Left cardiac atrium (tissue), 4 donors: Measurements from ENCODE around the gene CNTNAP5. TPM values are rescaled to one million over a fixed set of nuclear protein-coding genes. Genes with fewer than 3 reads are reported as not detected.

ENCODE experiments used
- ATAC-seq, 2 donors: fragments of 200-7000 bp; cut with Tn5 transposase; one replicate each; pipeline ENCODE4 v1.9.1; 2020; ENCODE audit warnings: mild to moderate bottlenecking in 2 of 2, moderate library complexity in 2 of 2
- DNase-seq: peaks from one replicate; pipeline ENCODE4 v3.0.0-alpha.2; 2020
- intact Hi-C, 2 donors: fragments of 100-400 bp; cut with DNase I; formaldehyde crosslinking; loops; one replicate each; pipeline versions ENCODE4 v1.14.1 to v1.15.1; 2022 to 2023
- total RNA-seq, 2 donors: library from RNA; stranded (reverse); fragmentation: NEBNext Ultra II Directional; extraction: Animal tissue kit (Norgen Biotek cat#: 25700); gene quantifications; one replicate each; pipeline ENCODE4 v1.2.1, GENCODE V29; 2021
- donor health status: DM: no; HTN: yes; CAD: no.
- donor health status: DM: no; HTN: yes; CAD: no; lungs with severe emphysema.
- donor health status: DM: yes; HTN: yes; CAD: no.
- donor health status: Dilated cardiomyopathy.

CNTNAP5 gene
- total RNA-seq, 2 donors from 2014 or later, result not detected

DNA sequence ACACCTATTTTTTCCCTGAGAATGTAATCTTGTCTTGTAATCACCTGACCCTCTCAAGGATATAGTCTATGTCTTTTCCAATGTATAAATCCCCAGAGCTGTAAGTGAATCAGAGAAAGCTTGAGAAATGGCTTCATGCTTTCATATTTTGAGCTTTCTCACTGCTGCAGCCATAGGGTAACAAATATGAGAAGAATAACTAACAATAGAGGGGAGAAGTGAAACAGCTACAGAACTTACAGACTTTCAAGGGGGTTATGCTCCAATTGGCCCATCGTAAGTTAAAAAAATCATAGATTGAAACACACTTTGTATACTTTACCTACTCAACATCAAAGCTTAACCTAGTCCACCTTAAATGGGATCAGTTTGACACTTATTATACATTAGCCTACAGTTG, 111.0 kb downstream of the CNTNAP5 start:
- intact Hi-C loops, result no loop called here
- no peak for ATAC-seq
- DNase-seq, result no peak

DNA sequence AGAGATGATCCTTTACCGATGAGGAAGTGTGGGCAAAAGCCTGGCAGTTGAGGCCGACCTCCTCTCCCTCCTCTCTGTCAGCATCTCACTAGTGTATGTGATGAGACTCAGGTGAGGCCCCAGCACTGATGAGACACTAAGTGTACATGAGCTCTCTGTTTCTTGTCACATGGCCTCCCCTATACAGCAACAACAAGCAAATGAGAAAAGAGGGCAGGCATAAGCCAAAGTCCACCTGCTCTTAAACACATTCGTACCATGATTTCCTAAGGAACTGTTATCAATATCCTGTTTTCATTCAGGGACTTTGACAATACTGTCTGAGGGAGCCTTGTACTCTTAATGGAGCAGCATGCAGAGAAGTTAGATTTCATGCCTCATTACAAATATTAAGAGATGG, 113.0 kb downstream of the CNTNAP5 start:
- intact Hi-C loops, result no loop called here
- DNase-seq (no peak), ATAC-seq (no peak)

DNA sequence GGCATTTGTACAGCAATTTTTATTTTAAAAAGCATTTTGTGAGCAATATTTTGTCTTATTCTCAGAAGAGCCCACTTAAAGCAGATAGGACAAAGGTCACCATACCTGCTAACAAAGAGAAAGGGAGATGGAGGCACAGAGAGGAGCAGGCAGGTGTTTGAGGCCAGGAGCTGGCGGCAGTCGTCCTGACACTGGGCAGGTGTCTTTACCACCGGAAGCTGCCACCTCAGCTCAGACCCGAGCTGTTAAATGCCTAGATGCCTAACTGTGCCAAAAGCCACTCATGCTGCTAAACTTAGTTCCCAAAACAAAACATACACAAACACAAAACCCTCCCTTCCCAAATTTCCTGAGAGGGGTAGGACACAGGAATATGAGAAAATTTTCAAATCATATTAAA, 120.9 kb downstream of the CNTNAP5 start:
- intact Hi-C loops, result no loop called here
- ATAC-seq (no peak), DNase-seq (no peak)

DNA sequence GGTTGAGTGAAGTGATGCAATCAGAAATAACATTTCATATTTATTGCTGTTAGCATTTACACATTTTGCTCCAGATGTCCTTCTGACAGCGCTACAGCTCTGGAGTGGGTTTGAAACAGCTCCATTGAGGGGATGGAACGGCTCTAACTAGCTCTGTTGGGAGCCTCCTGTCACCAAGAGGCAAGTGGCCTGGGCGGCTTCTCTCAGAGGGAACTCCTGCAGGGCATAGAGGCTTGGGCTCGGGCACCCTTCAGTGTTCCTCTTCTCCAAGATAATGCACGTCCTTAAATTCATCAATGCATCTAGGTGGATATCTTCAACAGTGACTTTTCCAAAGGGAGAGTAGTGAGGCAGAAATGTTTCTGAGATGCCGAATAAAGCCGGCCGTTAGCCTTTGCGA, 122.5 kb downstream of the CNTNAP5 start:
- intact Hi-C loops, result no loop called here
- DNase-seq (no peak), ATAC-seq (no peak)

DNA sequence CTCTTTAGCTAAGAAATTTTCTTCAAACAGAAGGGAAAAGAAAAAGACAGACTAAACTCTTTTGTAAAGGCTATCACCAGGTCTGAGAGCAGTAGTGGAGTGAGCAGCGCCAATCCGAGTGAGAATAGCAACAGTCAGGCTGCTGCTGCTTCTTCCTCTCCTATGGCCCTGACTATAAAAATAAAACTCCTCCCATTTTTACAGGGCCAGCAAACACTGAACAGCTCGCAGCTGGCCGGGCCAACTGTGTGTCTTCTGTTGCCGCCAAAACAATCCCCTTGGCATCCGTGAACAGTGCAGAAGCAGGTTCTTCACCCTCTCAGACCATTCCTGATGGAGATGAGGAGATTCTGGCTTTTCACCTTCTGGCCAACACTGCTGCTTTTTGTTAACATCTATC, 124.5 kb downstream of the CNTNAP5 start:
- DNase-seq, result no peak
- no peak for ATAC-seq
- intact Hi-C loops, result no loop called here

DNA sequence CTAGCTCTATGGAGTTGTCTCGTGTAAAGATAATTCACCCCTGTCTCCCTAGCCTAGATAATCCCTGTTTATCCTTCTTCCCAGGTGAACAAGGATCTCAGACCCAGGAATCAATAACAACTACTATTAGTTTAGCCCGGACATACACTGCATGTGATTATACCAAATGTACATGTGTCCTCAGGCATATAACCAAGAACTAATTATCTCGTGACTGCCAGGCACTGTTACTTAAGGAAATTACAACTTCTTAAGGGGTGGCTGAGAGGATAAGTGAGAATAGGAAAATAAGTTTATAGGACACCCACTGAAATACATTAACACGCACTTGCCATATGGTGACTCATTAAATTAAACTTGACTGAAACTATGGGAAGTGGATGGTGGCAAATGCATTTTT, 126.6 kb downstream of the CNTNAP5 start:
- intact Hi-C loops, result no loop called here
- DNase-seq (no peak), ATAC-seq (no peak)

DNA sequence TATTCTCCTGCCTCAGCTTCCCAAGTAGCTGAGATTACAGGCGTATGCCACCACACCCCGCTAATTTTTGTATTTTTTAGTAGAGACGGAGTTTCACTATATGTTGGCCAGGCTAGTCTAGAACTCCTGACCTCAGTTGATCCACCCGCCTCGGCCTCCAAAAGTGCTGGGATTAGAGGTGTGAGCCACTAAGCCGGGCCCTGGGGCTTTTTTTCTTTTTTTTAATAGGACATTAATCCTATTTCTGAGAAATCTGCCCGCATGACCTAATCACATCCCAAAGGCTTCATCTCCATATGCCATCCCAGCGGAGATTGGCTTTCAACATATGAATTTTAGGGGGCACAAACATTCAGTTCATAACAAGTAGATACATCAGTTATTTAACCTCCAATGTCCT, 128.6 kb downstream of the CNTNAP5 start:
- ATAC-seq (no peak), DNase-seq (no peak)
- intact Hi-C loops, result no loop called here

DNA sequence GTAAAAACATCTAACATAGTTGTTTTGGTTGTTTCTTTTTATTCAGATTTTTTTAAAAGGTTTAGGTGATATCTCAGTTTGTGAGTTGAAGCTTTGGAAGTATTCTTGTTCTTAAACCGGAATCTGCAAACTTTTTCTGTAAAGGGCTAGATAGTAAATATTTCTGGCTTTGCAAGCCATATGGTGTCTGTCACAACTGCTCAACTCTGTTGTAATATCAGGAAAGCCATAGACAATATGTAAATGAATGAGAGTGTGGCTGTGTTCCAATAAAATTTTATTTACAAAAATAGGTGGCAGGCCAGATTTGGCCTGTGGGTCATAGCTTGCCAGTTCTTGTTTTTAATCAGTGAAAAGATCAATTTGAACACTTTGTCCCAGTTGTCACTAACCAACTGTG, 134.1 kb downstream of the CNTNAP5 start:
- intact Hi-C loops, result no loop called here
- ATAC-seq (no peak), DNase-seq (no peak)

DNA sequence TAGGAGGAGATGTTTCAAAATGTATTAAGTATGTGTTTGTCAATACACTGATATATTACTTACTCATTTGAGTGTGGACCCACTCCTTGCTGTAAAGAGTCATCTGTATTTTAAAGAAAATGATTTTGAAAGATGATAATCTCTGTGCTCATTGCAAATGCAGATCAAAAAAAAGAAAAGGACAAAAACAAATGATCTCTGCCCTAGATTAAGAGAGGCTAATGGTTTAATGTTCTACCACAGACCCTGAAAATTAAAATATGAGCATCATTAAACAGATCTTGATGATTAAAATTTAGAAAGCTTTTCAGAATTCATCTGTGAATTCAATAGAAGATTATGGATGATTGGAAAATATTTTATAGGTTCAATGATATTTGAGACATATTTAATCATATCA, 136.5 kb downstream of the CNTNAP5 start:
- no peak for ATAC-seq
- no peak for DNase-seq
- intact Hi-C loops, result no loop called here

DNA sequence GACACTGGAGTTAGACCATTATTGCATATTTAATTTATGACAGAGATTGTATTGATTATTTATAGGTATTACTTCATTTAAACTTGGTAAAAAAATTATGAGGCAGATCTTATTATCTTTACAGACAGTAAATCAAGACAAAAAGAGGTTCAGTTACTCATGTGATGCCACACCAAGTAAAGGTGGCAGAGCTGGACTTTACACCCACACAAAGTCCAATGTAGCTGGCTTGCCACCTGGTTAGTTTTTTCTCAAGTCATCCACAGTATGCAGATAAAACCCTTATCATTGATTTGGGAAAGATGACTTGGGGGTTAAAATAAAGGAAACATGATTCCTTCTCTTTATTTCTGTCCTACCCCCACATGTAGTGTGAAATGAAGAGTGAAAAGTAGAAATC, 137.2 kb downstream of the CNTNAP5 start:
- intact Hi-C loops, result no loop called here
- DNase-seq, result no peak
- no peak for ATAC-seq

DNA sequence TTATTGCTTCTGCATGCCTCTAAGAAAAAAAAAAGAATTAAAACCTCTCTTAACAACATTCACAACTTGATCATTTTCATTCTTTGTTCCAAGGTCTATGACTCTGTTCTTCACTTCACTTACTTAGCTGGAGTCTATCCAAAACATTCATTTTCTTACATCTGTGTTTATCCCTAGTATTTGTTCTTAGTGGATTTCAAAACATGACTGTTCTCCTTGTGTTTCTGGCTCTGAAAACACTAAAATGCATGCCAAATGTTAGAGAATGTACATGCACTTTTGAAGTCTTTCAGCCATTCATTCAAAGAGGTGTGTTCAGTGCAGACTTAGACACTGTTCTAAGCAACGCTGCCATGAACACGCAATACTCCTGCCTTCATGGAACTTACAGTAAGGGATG, 138.8 kb downstream of the CNTNAP5 start:
- intact Hi-C loops, result no loop called here
- ATAC-seq, result no peak
- DNase-seq, result no peak

DNA sequence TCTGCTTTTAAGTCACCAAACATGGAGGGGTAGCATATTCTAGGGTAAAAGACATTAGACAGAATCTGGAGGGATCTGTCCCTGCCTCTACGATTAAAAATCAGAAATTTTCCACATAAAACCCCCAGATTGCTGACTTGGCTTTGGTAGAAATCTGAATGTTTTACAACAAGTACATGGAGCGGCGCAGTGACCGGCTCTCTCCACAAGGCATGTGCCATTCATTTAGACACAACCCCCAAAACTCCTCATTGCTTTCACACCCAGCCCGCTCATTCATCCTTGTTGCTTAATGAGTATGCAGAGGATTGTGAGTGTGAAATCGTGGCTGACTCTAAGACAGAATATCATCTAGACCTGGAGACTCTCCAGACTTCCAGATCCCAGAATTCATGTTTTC, 140.6 kb downstream of the CNTNAP5 start:
- ATAC-seq (no peak), DNase-seq (no peak)
- intact Hi-C loops, result no loop called here

DNA sequence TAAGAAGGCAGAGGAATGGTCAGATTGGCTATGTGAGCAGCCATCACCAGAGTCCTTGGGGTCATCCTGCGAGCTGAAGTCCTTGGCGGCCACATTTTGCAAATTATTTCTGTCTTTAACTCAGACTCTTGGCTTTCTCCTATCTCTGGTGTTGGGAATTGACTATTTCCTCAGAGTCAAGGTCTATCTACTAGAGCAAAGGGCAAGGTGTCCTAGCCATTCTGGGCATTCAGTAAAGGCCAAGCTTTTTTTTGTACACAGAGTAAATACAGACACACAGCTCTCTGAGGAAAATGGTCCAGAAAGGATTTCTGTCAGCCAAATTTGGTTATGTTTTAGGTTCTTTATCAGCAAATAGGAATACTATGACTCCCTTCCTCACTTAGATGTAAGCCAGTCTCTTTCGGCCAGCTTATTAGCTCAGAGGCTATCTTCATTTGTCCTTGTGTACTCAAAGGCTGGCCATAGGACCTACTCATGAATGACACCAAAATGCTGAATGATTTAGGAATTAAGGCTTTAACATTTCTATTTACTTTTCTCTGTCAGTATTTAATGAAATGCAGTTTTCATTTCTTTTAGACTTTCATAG, 146.5 kb downstream of the CNTNAP5 start:
- ATAC-seq (no peak), DNase-seq (no peak)
- intact Hi-C loops, result no loop called here

DNA sequence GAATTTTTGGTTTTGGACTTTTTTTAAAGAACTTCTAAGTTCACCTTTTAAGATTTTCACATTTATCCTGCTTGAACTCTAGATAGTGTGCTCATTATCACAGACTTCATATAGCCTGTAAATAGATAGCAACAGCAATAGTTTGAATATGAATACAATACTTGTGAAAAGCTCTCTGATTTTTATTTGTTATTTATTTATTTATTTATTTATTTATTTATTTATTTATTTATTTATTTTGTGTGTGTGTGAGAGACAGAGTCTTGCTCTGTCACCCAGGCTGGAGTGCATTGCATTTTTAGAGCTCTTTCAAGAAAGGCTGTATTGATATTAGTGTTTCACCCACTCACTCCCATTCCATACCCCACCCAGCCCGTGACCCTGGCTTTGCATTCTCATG, 153.6 kb downstream of the CNTNAP5 start:
- ATAC-seq (no peak), DNase-seq (no peak)
- intact Hi-C loops, result no loop called here

DNA sequence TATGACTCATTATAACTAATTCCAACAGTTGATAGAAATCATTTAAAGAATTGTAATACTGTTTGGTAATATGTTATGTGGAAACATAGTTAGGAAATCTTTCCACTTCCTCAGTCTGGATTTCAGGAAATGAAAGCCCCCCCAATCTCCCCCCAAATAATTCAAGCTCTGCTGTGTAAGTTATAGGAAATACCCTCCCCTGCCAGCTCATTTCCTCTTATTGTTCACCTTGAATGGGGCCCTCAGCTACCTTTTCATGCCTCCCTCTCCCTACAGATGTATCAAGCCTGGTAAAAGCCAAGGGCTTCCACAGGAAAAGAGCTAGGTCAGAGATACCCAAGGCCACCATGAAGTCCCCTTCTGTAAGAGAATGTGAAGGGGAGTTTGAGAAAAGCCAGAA, 155.5 kb downstream of the CNTNAP5 start:
- DNase-seq (no peak), ATAC-seq (no peak)
- intact Hi-C loops, result no loop called here

DNA sequence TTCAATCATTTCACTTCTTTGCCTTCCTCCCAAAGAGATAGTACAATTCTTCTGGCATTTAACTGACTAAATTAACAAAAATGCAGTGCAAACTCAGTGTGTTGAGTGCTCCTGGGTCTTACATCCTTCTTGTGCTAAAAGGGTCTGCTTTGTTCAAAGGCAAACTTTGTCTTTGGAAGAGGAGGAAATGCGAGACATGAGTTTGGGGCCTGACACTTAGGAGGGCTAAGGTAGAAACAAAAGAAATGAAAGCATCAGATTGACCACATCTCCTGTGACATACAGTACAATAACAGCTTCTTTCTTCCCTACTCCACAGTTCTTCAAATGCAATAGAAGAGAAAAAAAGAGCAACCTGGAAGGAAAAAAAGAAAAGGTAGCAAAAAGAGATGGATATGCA, 161.7 kb downstream of the CNTNAP5 start:
- ATAC-seq (no peak), DNase-seq (no peak)
- intact Hi-C loops, result no loop called here

DNA sequence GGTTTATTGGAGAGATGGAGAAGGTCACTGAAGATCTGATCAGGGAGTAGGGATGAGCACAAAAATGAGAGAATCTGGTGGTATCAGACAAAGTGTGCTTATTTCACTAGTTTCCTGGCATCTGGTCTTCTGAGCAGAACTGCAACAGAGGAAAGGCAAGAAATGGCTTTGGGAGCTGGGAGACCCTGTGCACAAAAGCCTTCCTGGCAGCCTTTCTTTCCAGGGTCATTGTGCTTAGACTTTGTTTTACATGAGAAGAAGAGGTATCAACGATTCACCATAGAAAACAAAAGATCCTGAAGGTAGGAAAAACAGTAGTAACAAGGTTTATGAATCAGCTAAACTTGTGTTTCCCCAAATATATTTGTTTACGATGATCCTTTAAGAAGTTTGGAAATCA, 162.9 kb downstream of the CNTNAP5 start:
- intact Hi-C loops, result no loop called here
- DNase-seq (no peak), ATAC-seq (no peak)

DNA sequence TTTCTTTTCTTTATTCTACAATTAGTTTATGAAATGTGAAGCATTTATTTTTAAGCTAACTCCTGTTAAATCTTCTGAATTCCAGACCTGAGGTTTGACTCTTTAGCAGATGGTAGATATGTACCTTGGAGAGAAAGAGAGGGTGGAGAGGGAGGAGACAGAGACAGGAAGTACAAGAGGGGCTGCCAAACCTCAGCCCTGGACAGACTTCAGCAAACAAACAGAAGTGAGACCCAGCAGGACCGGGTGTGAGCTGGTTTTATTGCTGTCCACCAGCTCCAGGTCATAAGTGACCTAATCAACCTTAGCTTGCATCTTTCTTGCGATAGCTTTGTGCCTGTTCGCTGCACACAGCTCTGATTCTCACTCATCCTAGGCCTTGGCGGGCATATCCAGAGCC, 168.6 kb downstream of the CNTNAP5 start:
- intact Hi-C loops, result no loop called here
- DNase-seq, result no peak
- no peak for ATAC-seq

DNA sequence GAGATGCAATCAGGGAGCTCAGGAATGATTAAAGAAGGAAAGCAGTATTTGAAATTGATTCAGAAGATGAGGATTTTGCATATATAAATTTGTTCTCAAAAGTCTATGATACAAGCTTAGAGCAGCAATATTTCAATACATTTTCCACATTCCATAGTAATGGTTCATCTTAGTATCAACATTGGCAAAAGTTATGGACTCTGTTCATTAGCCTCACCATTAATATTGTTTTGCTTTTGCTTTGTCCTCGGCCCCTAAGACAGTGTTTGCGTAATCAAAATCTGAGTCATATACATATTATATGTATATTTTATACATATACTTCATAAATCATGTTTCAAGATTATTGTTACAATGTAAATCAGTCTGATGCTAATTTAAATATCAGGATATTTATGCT, 176.6 kb downstream of the CNTNAP5 start:
- intact Hi-C loops, result no loop called here
- no peak for ATAC-seq
- DNase-seq, result no peak

DNA sequence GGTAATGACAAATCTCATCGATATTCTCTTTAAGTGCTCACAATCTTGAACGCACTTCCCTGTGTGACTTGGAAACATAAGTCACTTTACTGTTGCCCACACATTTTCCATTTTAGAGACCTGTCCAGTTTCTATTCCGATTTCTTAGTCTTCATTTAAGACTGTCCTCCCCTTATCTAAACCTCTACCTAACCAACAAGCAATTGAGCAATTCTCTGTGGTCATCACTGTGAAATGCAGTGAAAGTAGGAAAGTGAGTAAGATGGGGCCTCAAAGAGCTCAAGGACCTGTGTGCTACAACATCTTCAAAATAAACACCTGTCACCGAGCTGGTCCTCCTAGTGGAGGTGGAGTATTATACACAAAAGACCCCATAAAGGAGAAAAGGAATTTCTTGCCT, 184.4 kb downstream of the CNTNAP5 start:
- intact Hi-C loops, result no loop called here
- ATAC-seq (no peak), DNase-seq (no peak)

DNA sequence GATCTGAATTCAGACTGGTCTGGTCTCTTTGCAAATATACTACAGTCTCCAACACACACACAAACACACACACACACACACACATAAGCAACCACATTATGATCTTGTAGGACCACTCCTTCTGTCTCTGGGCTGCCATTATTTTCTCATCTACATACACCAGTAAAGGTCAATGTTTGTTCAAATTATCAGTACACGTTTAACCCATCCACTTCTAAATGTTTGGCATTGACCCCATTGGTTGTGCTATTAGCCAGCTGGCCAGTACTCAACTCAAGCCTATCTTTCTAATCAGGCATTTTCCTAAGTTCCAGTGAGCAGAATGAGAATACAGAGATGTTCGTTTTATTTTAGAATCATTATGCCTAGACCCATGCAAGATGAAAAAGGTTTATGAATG, 186.4 kb downstream of the CNTNAP5 start:
- intact Hi-C loops, result no loop called here
- DNase-seq (no peak), ATAC-seq (no peak)

DNA sequence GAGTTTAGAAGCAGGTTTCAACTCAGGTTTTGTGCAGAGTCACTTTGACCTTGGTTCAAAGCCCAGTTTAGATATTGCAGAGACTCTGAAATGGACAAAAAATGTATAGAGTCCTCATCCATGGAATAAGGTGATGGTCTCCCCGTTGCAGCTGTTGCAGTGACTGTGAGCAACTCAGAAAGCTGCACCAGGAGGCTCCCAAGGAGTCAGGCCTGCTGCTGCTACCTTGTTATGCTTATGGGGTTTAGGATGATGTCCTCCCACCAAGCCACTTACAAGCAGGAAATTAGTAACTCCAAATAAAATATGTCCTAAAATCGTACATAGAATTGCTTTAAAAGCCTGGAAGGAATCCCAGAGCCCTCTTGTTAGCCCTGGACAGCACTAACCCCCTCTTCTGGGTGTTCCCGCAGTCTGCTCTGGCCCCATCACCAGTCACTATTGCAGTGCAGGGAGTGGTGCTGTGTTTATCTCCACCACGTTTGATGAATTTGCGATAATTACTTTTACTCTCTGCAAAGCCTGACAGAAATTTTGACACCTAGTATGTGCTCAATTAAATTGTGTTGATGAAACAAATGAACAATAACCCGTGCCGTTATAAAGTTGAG, 189.0 kb downstream of the CNTNAP5 start:
- no peak for DNase-seq
- intact Hi-C loops, result no loop called here
- ATAC-seq, result no peak
